ENCODE results near the gene UBE2G1. TPM values are rescaled to one million over a fixed set of nuclear protein-coding genes. Genes with fewer than 3 reads are reported as not detected.

Gene UBE2G1
- polyA plus RNA-seq, 1 donor (not counting 4 experiments of a cell fraction or from before 2014, with no cell fraction given), result 86.2 TPM

DNA sequence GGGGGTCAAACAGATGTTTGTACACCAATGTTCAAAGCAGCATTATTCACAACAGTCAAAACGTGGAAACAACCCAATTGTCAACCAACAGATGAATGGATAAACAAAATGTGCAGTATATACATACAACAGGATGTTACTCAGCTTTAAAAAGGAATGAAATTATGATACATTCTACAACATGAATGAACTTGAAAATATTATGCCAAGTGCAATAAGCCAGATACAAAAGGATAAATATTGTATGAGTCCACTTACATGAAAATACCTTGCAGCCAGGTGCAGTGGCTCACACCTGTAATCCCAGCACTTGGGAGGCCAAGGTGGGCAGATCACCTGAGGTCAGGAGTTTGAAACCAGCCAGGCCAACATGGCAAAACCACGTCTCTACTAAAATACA lies 39.9 kb downstream of the UBE2G1 start:
- no peaks in the 10 kb centered on the region for H3K9me3 ChIP-seq (ENCODE audit: control insufficient read depth, low read depth, low read length)
- peak overlapping the region; percentile 46 for H3K4me2 ChIP-seq (ENCODE audit: control insufficient read depth, extremely low read depth, insufficient read depth, low read depth, low read length)
- DNase-seq (ENCODE audit: low read depth, low spot score) (peak; percentile 42), FAIRE-seq (peak; percentile 84)
- H2AFZ ChIP-seq (ENCODE audit: control insufficient read depth, low read length), result no peak overlapping the region
- H3K4me1 ChIP-seq (ENCODE audit: control insufficient read depth, extremely low read depth, insufficient read depth, low read length), result peaks cover 47% of the 10 kb centered on the region
- dilution Hi-C loops (cut with MboI; ENCODE audit: extremely low pct_ligation_motif_present, low sequenced_read_pairs), result no loop called here
- no peaks in the 10 kb centered on the region for H3K27me3 ChIP-seq (ENCODE audit: control insufficient read depth, extremely low read depth, insufficient read depth, low read length)
- H3K9me1 ChIP-seq (ENCODE audit: control insufficient read depth, extremely low read depth, insufficient read depth, low read length), result no peaks in the 10 kb centered on the region
- H3K4me3 ChIP-seq (ENCODE audit: control insufficient read depth in 2 of 3, extremely low read depth in 1 of 3, insufficient read depth in 2 of 3, low read depth in 1 of 3, low read length in 3 of 3), result no peak overlapping the region
- peaks cover 2 to 3% of the 10 kb centered on the region in 2 experiments for H3K36me3 ChIP-seq (ENCODE audit: control insufficient read depth in 2 of 2, extremely low read depth in 1 of 2, insufficient read depth in 2 of 2, low read length in 2 of 2)
- peak overlapping the region; percentile 54 for H3K9ac ChIP-seq (ENCODE audit: control insufficient read depth, extremely low read depth, insufficient read depth, low read length)
- no peak for TF ChIP-seq EZH2 (IDR thresholded peaks at IDR 0.05; ENCODE audit: low read length)
- TF ChIP-seq, protein P1, sequence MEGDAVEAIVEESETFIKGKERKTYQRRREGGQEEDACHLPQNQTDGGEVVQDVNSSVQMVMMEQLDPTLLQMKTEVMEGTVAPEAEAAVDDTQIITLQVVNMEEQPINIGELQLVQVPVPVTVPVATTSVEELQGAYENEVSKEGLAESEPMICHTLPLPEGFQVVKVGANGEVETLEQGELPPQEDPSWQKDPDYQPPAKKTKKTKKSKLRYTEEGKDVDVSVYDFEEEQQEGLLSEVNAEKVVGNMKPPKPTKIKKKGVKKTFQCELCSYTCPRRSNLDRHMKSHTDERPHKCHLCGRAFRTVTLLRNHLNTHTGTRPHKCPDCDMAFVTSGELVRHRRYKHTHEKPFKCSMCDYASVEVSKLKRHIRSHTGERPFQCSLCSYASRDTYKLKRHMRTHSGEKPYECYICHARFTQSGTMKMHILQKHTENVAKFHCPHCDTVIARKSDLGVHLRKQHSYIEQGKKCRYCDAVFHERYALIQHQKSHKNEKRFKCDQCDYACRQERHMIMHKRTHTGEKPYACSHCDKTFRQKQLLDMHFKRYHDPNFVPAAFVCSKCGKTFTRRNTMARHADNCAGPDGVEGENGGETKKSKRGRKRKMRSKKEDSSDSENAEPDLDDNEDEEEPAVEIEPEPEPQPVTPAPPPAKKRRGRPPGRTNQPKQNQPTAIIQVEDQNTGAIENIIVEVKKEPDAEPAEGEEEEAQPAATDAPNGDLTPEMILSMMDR (optimal IDR thresholded peaks at IDR 0.05 in 1 of 3, IDR thresholded peaks at IDR 0.05 in 1 of 3, conservative IDR thresholded peaks at IDR 0.05 in 1 of 3; ENCODE audit: extremely low read depth in 1 of 3, insufficient read depth in 2 of 3, low read length in 3 of 3), result no peak
- H4K20me1 ChIP-seq (ENCODE audit: control insufficient read depth, extremely low read depth, insufficient read depth, low read length), result peaks cover 9% of the 10 kb centered on the region
- H3K79me2 ChIP-seq (ENCODE audit: control insufficient read depth, insufficient read depth, low read length), result peaks cover 92% of the 10 kb centered on the region
- H3K27ac ChIP-seq (ENCODE audit: control insufficient read depth, insufficient read depth, low read length), result peak overlapping the region; percentile 90

DNA sequence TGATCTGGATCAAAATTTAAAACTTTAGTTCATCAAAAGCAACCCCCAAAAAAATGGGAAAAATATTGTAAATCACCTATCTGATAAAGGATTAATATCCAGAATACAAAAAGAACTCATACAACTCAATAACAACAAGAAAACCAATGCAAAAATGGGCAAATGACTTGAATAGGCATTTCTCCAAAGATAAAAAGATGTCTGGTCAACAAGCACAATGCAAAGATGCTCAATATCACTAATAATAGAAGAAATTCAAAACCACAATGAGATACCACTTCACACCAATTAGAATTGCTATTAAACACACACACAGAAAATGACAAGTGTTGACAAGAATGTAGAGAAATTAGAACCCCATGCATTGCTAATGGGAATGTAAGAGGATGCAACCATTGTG lies 40.4 kb downstream of the UBE2G1 start:
- peaks cover 11% of the 10 kb centered on the region for H4K20me1 ChIP-seq (ENCODE audit: control insufficient read depth, extremely low read depth, insufficient read depth, low read length)

More for the DNA sequence above, 40.4 kb downstream of the UBE2G1 start:
- H3K79me2 ChIP-seq (ENCODE audit: control insufficient read depth, insufficient read depth, low read length), result peaks cover 92% of the 10 kb centered on the region
- H3K9me3 ChIP-seq (ENCODE audit: control insufficient read depth, low read depth, low read length), result no peaks in the 10 kb centered on the region
- peaks cover 47% of the 10 kb centered on the region for H3K4me1 ChIP-seq (ENCODE audit: control insufficient read depth, extremely low read depth, insufficient read depth, low read length)
- peaks cover 0 to 2% of the 10 kb centered on the region in 2 experiments for H3K36me3 ChIP-seq (ENCODE audit: control insufficient read depth in 2 of 2, extremely low read depth in 1 of 2, insufficient read depth in 2 of 2, low read length in 2 of 2)
- dilution Hi-C loops (cut with MboI; ENCODE audit: extremely low pct_ligation_motif_present, low sequenced_read_pairs), result no loop called here
- H3K27me3 ChIP-seq (ENCODE audit: control insufficient read depth, extremely low read depth, insufficient read depth, low read length), result no peaks in the 10 kb centered on the region
- H3K27ac ChIP-seq (ENCODE audit: control insufficient read depth, insufficient read depth, low read length), result peak overlapping the region; percentile 90
- H3K4me2 ChIP-seq (ENCODE audit: control insufficient read depth, extremely low read depth, insufficient read depth, low read depth, low read length), result peak overlapping the region; percentile 46
- H2AFZ ChIP-seq (ENCODE audit: control insufficient read depth, low read length), result no peak overlapping the region
- no peak for DNase-seq (ENCODE audit: low read depth, low spot score)
- peak overlapping the region in 1 of 3 experiments; percentile 16 for H3K4me3 ChIP-seq (ENCODE audit: control insufficient read depth in 2 of 3, extremely low read depth in 1 of 3, insufficient read depth in 2 of 3, low read depth in 1 of 3, low read length in 3 of 3)
- no peak overlapping the region for H3K9ac ChIP-seq (ENCODE audit: control insufficient read depth, extremely low read depth, insufficient read depth, low read length)
- TF ChIP-seq EZH2 (IDR thresholded peaks at IDR 0.05; ENCODE audit: low read length), result no peak
- TF ChIP-seq, protein P1 (optimal IDR thresholded peaks at IDR 0.05 in 1 of 3, IDR thresholded peaks at IDR 0.05 in 1 of 3, conservative IDR thresholded peaks at IDR 0.05 in 1 of 3; ENCODE audit: extremely low read depth in 1 of 3, insufficient read depth in 2 of 3, low read length in 3 of 3), result no peak
- H3K9me1 ChIP-seq (ENCODE audit: control insufficient read depth, extremely low read depth, insufficient read depth, low read length), result no peaks in the 10 kb centered on the region
- FAIRE-seq, result no peak
